ENCODE results near the gene PMPCB.

PMPCB gene

DNA sequence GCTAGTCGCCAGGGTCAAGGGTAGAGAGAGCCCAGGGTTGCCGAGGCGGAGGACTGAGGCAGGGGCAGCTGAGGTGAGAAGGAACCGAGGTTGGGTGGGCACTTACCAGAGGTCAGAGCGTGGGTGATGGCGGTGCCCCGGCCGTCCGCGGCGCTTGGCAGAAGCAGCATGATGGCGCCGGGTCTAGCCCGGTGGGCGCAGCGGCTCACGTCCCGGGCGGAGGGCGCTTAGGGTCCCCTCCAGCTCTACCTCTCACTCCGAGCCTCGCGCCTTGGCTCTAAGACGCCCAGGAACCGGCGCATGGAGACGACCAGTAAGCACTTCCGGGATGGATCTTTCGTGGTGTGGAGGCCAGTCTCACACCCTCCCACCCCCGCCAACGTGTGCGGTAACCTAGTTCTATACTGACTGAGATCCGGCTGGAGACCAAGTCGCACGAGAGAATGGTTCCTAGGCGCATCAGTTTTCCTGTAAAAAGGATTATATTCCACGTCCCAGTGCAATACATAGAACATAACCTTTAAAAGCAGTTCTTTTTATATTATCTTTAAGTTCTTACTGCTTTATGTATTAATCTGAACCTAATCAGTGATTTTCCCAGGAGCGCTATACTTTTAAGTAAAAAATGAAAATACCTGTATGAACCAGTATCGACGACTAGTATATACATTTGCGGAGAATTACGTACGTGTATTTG, 47.4 kb downstream of the PMPCB start, which contains the start of gene DNAJC2:
DNAJC2 (minus strand) TSS at position 315 of the 697 bp plus-strand sequence; CDS start at position 170, 145 bp downstream.
- TF ChIP-seq, protein P1, sequence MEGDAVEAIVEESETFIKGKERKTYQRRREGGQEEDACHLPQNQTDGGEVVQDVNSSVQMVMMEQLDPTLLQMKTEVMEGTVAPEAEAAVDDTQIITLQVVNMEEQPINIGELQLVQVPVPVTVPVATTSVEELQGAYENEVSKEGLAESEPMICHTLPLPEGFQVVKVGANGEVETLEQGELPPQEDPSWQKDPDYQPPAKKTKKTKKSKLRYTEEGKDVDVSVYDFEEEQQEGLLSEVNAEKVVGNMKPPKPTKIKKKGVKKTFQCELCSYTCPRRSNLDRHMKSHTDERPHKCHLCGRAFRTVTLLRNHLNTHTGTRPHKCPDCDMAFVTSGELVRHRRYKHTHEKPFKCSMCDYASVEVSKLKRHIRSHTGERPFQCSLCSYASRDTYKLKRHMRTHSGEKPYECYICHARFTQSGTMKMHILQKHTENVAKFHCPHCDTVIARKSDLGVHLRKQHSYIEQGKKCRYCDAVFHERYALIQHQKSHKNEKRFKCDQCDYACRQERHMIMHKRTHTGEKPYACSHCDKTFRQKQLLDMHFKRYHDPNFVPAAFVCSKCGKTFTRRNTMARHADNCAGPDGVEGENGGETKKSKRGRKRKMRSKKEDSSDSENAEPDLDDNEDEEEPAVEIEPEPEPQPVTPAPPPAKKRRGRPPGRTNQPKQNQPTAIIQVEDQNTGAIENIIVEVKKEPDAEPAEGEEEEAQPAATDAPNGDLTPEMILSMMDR (conservative IDR thresholded peaks at IDR 0.05) = no peak
- H3K27ac ChIP-seq = peak within 1 kb of the TSS; percentile 93

DNA sequence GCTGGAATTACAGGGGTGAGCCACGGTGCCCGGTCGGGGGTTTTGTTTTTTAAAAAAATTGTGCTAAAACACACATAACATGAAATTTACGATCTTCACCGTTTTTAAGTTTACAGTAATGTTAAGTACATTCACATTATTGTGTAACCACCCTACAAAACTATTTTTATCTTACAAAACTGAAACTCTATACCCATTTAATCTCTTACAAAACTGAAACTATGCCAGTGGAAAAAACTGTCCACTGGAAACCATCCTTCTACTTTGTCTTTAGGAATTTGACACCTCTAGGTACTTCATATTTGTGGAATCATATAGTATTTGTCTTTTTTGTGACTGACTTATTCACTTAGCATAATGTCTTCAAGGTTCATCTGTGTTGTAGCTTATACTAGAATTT, 49.2 kb downstream of the PMPCB start:
- TF ChIP-seq, protein P1 (conservative IDR thresholded peaks at IDR 0.05) = no peak
- H3K27ac ChIP-seq = peak overlapping the region; percentile 93

DNA sequence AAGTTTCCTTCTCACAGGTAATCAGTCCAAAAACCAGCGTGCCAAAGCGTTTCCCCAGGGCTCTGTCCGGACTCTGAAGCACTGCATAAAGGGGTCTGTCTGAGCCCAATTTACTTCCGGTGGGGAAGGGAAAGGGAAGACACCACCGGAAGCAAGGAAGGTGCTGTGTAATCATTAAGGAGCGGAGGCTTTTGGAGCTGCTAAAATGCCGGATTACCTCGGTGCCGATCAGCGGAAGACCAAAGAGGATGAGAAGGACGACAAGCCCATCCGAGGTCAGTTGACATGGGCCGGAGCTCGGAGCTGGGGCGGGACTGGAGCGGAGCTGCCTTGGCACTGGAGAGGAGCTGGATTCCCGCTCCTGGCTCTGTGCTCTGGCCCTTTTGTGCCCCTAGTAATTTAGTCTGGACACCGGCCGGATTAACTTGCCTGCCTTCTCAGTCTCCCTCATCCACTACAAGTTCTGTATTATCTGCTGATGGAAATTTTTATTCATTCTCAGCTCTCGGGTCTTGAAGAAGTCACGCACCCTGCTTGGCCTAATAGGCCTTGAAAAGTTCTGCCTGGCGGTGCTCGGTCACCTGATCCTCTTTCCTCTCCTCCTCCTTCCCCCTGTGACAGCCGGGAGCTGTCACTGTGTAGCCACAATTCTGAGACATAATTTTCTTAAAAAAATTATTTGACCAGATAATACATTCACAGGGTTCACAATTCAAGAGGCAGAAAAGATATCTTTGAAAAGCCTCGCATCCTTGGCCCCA, 50.5 kb downstream of the PMPCB start, which contains the start of gene PSMC2:
PSMC2 (plus strand) TSS at position 137 of the 761 bp plus-strand sequence; CDS start at position 206, 69 bp downstream.
- TF ChIP-seq, protein P1 (conservative IDR thresholded peaks at IDR 0.05) = no peak
- H3K27ac ChIP-seq = peak within 1 kb of the TSS; percentile 93

DNA sequence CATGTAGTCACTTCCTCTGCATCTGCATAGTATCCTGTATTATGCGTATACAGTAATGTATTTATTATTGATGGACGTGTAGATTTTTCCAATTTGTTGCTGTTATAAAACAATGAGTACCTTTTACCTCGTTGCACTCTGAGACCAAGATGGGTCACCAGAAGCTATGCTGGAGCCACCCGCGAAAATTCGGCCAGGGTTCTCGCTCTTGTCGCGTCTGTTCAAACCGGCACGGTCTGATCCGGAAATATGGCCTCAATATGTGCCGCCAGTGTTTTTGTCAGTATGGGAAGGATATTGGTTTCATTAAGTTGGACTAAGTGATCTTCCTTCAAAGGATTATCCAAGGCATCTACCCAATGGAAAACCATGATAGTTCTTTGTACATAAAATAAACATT, 51.2 kb downstream of the PMPCB start:
- TF ChIP-seq, protein P1 (conservative IDR thresholded peaks at IDR 0.05) = no peak
- H3K27ac ChIP-seq = peak overlapping the region; percentile 93

DNA sequence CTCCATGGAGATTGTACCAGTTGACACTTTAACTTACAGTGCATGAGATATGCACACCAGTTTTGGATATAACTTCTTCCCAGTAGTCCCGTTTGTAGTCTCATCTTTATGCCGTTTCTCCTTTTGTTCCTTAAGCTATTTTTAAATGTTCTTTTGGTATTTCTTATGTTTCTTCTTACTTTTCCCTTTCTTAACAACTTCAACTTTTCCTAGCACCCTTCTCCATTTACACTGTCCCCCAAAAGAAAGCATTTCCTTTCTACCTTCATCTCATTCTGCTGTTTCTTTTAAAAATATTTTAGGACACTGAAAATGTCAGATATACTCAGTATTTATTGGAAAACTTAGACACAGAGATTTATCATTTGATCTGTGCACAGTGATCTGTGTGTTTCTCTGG, 51.7 kb downstream of the PMPCB start:
- TF ChIP-seq, protein P1 (conservative IDR thresholded peaks at IDR 0.05) = no peak
- H3K27ac ChIP-seq = peak overlapping the region; percentile 93

DNA sequence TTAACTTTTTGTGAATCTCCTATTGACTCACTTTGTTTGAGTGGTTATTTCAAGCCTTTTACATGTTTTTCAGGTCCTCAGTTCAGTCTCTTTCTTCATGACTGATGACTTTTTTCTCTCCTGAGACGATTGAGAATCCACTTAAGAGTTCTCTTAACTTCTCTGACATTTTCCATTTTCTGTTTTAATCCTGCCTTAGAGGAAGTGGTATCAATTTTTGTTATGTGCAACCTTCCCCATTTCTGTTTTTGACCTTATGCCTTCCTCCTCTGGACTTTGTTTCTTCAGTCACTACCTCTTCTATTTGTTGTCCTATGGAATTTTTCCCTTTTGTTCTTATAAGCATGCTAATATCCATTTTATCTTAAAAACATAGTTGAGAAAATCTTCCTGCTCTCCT, 52.6 kb downstream of the PMPCB start:
- peak overlapping the region; percentile 93; the same call in 1 of the 2 replicates for H3K27ac ChIP-seq
- TF ChIP-seq, protein P1 (conservative IDR thresholded peaks at IDR 0.05) = no peak

Data from VCaP (cell line).